Motor neuron (in vitro differentiated cells): Measurements from ENCODE around the gene DNAJC8. TPM values are rescaled to one million over a fixed set of nuclear protein-coding genes. Genes with fewer than 3 reads are reported as not detected.

ENCODE experiments used
- ATAC-seq, 8 experiments: fragments of 200-7000 bp; cut with Tn5 transposase; replicated peaks in 6 of 8; 2 replicates each; pipeline ENCODE4 v1.8.0; 2021; ENCODE audit warnings: mild to moderate bottlenecking in 8 of 8, moderate library complexity in 8 of 8
- H3K27ac ChIP-seq, 2 donors: fragments of 250-450 bp; sonication (Bioruptor Pico); 2 replicates each; pipeline ENCODE4 v1.9.0; 2021; ENCODE audit warnings: antibody characterized with exemption in 2 of 2, mild to moderate bottlenecking in 2 of 2, moderate library complexity in 1 of 2
- H3K4me1 ChIP-seq, 2 donors: fragments of 250-450 bp; sonication (Bioruptor Pico); replicated peaks in 1 of 2; 2 replicates each; pipeline ENCODE4 v1.6.1; 2021; ENCODE audit warnings: antibody characterized with exemption in 2 of 2, mild to moderate bottlenecking in 2 of 2, moderate library complexity in 1 of 2
- H3K4me3 ChIP-seq, 5 donors: fragments of 250-450 bp; sonication (Bioruptor Pico); 2 replicates each; pipeline ENCODE4 v1.9.0; 2021; ENCODE audit warnings: antibody characterized with exemption in 5 of 5, mild to moderate bottlenecking in 5 of 5, moderate library complexity in 4 of 5
- WGBS, 10 experiments: fragments of 450-650 bp; shearing (Covaris generic); methylation state at CpG; one replicate each; pipeline ENCODE4 v1.0.0; 2022; 5-methylcytosine and 5-hydroxymethylcytosine counted together
- in situ Hi-C, 9 experiments: fragments of 400-800 bp; cut with MboI; loops; one replicate each; pipeline ENCODE4 v1.15.0; 2021; ENCODE audit warnings: low sequenced_read_pairs in 9 of 9, low pct_unique_long_range_greater_than_20kb in 2 of 9; ENCODE audit not compliant: unreplicated experiment in 9 of 9
- total RNA-seq, 8 experiments: library from RNA; unstranded; fragments of 300-600 nt; gene quantifications; 2 replicates each; pipeline versions ENCODE4 v1.2.3 to v1.2.4, GENCODE V29; 2022

The DNAJC8 gene, protein sequence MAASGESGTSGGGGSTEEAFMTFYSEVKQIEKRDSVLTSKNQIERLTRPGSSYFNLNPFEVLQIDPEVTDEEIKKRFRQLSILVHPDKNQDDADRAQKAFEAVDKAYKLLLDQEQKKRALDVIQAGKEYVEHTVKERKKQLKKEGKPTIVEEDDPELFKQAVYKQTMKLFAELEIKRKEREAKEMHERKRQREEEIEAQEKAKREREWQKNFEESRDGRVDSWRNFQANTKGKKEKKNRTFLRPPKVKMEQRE
- 100 to 1,000 TPM in 6 of 8 experiments, 10 to 100 TPM in 2; 98.2 to 153 (median 105) TPM for total RNA-seq

DNA sequence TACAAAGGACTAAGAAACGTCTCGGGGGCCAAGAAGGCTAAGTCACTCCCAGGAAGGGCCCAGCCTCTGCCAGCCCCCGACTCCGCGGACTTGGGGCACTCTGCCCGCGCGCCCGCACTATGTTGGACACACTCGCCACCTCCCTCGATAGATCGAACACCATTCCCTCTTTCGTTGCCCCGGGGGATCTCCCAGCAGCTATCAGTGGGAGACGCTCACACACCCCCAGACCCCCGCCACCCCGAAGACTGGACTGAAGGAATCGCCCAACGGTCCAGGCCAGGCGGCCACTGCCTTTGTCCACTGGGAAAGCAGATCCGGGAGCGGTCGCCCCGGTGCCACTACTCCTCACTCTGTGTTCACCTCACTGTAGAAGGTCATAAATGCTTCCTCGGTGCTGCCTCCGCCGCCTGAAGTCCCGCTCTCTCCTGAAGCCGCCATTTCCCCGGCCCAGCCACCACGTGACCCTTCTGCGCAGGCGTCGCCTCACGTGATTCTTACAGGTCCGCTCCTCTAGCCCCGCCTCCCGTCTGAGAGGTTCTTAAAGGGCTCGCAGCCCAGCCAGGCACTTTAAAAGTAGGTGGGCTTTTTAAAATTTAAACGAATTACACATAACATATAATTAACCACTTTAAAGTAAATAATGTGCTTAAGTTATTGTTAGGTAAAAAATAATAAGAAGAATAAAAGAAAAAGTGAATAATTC is at the start of gene DNAJC8:
DNAJC8 (minus strand) TSS at position 472 of the 706 bp plus-strand sequence; CDS start at position 441, 31 bp downstream.
- ATAC-seq = peak; percentile 35 to 57 (median 47)
- Histone ChIP-seq H3K4me3 (peak within 1 kb of the TSS; percentile 78 to 99 (median 87)), H3K4me1 (peaks cover 12 to 17% of the 10 kb centered on the region in 2 donors), H3K27ac (peak within 1 kb of the TSS; percentile 64 to 80)
- 0 to 2% (median 0%) methylated on average over 4 to 38 of the region's 40 CpGs; no CpG with 5 or more reads in 1 of the 10 experiments for WGBS, 10 experiments
- in situ Hi-C loops = no loop called here

DNA sequence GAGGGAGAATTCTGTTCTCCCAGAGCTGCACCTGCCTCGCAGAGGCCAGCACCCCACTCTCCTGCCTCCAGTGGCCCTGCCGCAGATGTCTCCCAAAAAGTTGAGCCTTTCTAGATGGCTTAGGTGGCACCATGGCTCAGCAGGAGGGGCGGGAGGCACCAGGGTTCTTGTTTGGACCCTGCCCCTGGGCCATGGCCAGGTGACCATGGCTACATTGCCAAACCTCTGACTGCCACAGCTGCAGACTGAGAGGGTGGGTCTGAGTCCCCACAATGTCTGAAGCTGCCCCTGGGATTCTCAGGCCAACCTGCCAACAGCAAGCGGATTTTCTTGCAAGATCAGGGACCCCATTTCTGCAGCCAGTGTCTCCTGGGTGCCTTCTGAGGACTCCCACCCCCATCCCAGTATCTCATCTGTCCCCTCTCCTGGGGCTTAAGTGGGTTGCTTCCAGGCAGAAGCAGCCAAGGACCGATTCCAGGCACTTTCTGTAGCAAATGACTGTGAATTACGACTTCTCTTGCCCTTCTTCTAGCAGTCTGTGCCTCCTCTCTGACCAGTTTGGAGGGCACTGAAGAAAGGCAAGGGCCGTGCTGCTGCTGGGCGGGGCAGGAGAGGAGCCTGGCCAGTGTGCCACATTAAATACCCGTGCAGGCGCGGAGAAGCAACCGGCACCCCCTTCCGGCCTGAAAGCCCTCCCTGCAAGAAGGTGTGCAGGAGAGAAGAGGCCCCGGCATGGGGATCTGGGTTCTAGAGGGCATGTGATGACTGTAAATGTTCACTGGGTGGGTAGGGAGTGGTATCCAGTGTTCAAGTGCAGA is 49.0 kb upstream of the DNAJC8 start:
- WGBS, 10 experiments = 71 to 100% (median 89%) methylated on average over 1 to 10 of the region's 14 CpGs; no CpG with 5 or more reads in 2 of the 10 experiments
- no peak overlapping the region for H3K4me3 ChIP-seq
- H3K27ac ChIP-seq = no peak overlapping the region
- peak in 5 of 8 experiments; percentile 12 to 35 (median 21) for ATAC-seq
- in situ Hi-C loops = no loop called here
- H3K4me1 ChIP-seq = no peaks in the 10 kb centered on the region

DNA sequence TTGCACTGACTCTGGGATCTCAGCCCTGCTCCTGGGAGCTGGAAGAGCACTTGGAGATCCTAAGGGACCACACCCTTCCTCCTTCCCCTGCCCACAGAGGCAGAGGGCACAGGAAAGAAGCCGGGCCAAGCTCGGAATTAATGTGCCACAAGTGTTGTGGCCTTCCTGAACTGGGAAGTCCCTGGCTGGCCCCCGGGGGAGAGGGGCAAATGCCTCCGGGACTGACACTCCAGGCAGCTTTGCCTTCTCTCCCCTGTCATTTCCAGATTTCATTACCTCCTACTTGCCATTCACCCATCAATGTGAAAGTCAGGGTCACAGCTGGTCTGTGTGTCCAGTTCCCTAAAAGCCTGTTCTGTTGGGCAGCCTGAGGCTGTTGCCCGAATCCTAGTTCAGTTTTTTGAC is 48.1 kb upstream of the DNAJC8 start:
- ATAC-seq = no peak
- Histone ChIP-seq H3K4me1 (no peaks in the 10 kb centered on the region), H3K27ac (no peak overlapping the region), H3K4me3 (no peak overlapping the region)
- in situ Hi-C loops = no loop called here
- WGBS, 10 experiments = 49 to 100% (median 96%) methylated on average over 1 to 3 of the region's 5 CpGs; no CpG with 5 or more reads in 2 of the 10 experiments

DNA sequence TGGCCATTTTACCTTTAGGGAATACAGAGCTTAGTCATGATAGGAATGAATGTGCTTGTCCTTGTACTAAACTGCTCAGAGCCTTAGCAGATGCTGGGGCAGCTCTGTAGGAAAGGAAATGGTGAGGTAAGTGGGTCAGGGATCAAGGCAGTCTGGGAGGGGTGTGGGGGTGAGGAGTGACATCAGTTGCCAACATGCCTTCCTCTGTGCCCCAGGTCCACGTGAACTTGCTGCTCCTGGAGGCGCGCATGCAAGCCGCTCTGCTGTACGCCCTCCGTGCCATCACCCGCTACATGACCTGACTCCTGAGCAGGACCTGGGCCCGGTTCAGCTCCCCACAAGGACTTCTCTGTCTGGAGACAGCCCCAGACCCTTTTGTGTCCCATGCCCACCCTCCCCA is 47.7 kb upstream of the DNAJC8 start:
- H3K4me3 ChIP-seq = no peak overlapping the region
- peak in 5 of 8 experiments; percentile 12 to 30 (median 26) for ATAC-seq
- H3K27ac ChIP-seq = no peak overlapping the region
- H3K4me1 ChIP-seq = no peaks in the 10 kb centered on the region
- in situ Hi-C loops = no loop called here
- 80 to 97% (median 97%) methylated on average over 1 to 8 of the region's 8 CpGs; no CpG with 5 or more reads in 7 of the 10 experiments for WGBS, 10 experiments

DNA sequence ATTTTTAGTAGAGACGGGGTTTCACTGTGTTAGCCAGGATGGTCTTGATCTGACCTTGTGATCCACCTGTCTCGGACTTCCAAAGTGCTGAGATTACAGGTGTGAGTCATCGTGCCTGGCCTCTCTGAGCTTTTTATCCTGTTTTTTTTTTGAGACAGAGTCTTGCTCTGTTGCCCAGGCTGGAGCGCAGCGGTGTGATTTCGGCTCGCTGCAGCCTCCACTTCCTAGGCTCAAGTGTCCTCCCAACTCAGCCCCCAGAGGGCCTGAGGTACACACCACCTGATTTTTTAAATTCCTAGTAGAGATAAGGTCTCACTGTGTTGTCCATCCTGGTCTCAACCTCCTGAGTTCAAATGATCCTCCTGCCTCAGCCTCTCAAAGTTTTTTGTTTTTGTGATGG is 46.9 kb upstream of the DNAJC8 start:
- 89 to 100% (median 96%) methylated on average over 2 to 7 of the region's 7 CpGs; no CpG with 5 or more reads in 4 of the 10 experiments for WGBS, 10 experiments
- H3K4me1 ChIP-seq = no peaks in the 10 kb centered on the region
- no peak overlapping the region for H3K4me3 ChIP-seq
- H3K27ac ChIP-seq = no peak overlapping the region
- no peak for ATAC-seq
- in situ Hi-C loops = no loop called here

DNA sequence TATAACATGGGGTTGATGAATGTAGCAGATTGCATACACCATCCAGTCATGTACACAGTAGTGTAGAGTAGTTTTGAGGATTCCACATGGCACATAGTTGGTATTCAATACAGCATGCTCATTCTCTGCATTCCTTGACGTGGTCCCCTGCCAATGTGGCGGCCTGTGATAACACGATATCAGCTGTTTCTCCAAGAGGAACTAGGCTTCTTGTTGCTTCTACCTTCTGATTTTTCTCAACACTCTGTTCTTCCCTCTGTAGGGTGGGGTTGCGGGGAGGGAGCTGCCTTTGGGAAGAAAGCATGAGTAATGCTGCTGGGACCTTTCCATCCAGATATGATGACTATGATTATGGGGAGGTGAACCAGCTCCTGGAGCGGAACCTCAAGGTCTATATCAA is 45.9 kb upstream of the DNAJC8 start:
- H3K4me3 ChIP-seq = no peak overlapping the region
- peak in 2 of 8 experiments; percentile 15 to 59 for ATAC-seq
- WGBS, 10 experiments = 95 to 100% (median 100%) methylated on average over 1 to 5 of the region's 5 CpGs; no CpG with 5 or more reads in 3 of the 10 experiments
- no peak overlapping the region for H3K27ac ChIP-seq
- no peaks in the 10 kb centered on the region for H3K4me1 ChIP-seq
- in situ Hi-C loops = no loop called here

DNA sequence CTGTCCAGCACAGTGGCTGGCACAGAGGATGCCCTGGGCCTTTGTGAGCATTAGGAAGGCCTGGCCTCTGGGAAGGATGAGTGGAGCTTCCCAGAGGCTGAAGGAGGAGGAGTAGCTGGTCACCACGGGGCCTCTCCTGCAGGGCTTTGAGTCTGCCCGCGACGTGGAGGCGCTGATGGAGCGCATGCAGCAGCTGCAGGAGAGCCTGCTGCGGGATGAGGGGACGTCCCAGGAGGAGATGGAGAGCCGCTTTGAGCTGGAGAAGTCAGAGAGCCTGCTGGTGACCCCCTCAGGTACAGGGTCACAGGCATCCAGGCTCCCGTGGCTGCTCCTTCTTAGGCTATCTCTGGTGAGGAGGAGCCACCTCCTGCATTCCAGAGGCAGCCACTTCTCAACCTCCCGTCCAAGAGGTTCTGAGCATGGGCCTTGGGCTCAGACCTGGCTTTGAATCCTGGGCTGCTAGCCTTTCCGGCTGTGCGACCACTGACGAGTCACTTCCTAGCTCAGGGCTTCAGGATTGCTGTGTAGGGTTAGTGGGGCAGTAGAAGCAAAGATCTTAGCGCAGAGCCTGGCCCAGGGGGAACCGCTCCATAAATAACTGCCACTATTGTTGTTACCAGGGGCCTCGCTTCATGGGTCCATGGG is 40.5 kb upstream of the DNAJC8 start:
- Histone ChIP-seq H3K4me1 (no peaks in the 10 kb centered on the region), H3K4me3 (no peak overlapping the region), H3K27ac (no peak overlapping the region)
- ATAC-seq = peak in 1 of 8 experiments; percentile 12
- in situ Hi-C loops = no loop called here
- 33 to 100% (median 84%) methylated on average over 1 to 16 of the region's 17 CpGs; no CpG with 5 or more reads in 3 of the 10 experiments for WGBS, 10 experiments

DNA sequence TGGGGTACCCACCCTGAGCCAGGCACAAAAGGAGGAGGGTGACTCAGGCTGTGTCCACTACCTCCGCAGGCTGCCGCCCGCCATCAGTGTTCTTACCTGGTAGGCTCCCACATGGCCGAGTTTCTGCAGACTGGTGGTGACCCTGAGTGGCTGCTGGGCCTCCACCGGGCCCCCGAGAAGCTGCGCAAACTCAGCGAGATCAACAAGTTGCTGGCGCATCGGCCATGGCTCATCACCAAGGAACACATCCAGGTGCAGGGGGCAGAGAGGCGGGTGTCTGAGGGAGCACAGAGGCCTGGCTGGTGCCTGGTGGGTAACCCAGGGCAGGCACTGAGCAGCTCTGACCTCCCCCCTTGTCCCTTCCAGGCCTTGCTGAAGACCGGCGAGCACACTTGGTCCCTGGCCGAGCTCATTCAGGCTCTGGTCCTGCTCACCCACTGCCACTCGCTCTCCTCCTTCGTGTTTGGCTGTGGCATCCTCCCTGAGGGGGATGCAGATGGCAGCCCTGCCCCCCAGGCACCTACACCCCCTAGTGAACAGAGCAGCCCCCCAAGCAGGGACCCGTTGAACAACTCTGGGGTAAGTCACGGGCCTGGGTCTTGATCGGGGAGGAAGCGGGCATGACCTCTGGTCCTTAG is 39.5 kb upstream of the DNAJC8 start:
- in situ Hi-C loops = no loop called here
- WGBS, 10 experiments = 90 to 100% (median 97%) methylated on average over 3 to 19 of the region's 20 CpGs; no CpG with 5 or more reads in 5 of the 10 experiments
- Histone ChIP-seq H3K4me3 (no peak overlapping the region), H3K4me1 (peaks cover 0 to 1% of the 10 kb centered on the region in 2 donors), H3K27ac (no peak overlapping the region)
- ATAC-seq = peak in 4 of 8 experiments; percentile 16 to 26 (median 18)

DNA sequence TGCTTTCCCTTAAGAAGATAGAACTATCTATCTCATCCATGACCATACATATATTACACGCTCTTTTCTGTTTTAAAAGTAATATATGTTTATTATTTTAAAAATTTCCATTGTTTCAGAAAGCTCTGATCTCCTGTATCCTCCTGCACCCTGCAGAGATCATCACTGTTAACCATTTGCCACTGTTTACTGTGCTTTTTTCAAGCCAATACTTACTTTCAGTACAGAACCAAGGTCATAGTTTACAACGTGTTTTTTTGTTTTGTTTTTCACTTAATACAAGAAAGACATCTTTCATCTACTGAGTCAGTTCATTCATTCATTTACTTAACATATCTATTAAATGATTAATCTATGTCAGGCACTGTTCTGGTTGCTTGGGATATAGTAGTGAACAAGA is 36.7 kb upstream of the DNAJC8 start:
- Histone ChIP-seq H3K4me1 (peaks cover 19 to 27% of the 10 kb centered on the region in 2 donors), H3K27ac (no peak overlapping the region), H3K4me3 (no peak overlapping the region)
- 52 to 100% (median 76%) methylated on average over 1 to 2 of the region's 2 CpGs for WGBS, 10 experiments
- ATAC-seq = no peak
- in situ Hi-C loops = loop anchor here in 1 of 9 experiments (10.0 kb wide), 1 partner anchor 55 kb away; the partner anchor contains the start of gene MED18

DNA sequence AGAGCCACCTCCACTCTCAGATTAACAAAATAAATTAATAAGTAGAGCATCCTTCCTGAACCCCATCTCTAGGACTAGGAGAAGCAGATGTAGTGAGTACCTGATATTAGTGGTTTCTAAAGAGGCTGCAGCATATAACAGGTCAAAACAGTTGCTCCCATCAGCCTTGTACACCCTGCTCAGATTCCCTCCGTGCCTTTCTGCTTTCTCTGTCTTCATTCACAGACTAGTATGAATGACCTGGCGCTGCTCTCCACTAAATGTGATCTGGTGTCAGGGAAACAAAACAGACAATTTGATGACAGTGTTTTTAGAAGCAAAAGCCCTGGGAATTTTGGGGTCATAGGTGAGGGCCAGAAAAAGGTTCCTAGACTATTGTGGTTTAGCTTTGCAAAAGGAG is 34.8 kb upstream of the DNAJC8 start:
- in situ Hi-C loops = loop anchor here in 1 of 9 experiments (10.0 kb wide), 1 partner anchor 57 kb away; the partner anchor contains the start of gene MED18
- no peak for ATAC-seq

DNA sequence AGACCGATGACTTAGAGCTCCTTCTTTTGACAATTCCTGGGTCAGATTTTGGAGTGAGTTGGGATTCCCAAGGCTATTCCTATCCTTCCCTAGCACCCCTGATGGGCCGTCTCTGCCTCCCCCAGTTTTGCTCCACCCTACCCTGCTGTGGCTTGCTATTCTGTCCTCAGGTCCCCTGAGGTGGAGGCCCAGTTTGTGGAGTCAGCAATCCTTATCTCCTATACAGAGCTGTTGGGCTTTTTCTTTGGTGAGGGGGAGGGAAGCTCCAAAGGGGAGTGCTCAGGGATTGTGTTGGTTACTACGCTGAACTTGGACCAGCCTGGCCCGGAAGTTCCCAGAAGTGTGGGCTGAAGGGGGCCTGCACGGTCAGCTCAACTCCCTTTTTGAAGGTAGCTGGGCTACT is 34.1 kb upstream of the DNAJC8 start:
- WGBS, 10 experiments = 20 to 83% (median 60%) methylated on average over 1 to 5 of the region's 5 CpGs; no CpG with 5 or more reads in 2 of the 10 experiments
- ATAC-seq = peak in 3 of 8 experiments; percentile 5 to 28 (median 10)
- peak overlapping the region in 1 of 2 donors; percentile 23 for H3K27ac ChIP-seq
- peaks cover 40 to 51% of the 10 kb centered on the region in 2 donors for H3K4me1 ChIP-seq
- no peak overlapping the region for H3K4me3 ChIP-seq
- in situ Hi-C loops = loop anchor here in 1 of 9 experiments (10.0 kb wide), 1 partner anchor 58 kb away; the partner anchor contains the start of gene MED18

More for the DNA sequence above, 34.8 kb upstream of the DNAJC8 start:
- no peak overlapping the region for H3K4me3 ChIP-seq
- H3K27ac ChIP-seq = no peak overlapping the region
- peaks cover 36 to 46% of the 10 kb centered on the region in 2 donors for H3K4me1 ChIP-seq
- 68 to 100% (median 84%) methylated on average over 1 to 2 of the region's 2 CpGs; no CpG with 5 or more reads in 4 of the 10 experiments for WGBS, 10 experiments
